Gastrocnemius medialis (tissue), 4 donors: Measurements from ENCODE around the gene MARCHF10.

ENCODE experiments used
- CTCF ChIP-seq, 5 experiments: fragments of 450-650 bp in 3 of 5; fragments of 200-600 bp in 2 of 5; sonication (generic) in 2 of 5; IDR thresholded peaks in 4 of 5; conservative IDR thresholded peaks in 1 of 5; 1 replicate in 4 of 5; 2 replicates in 1 of 5; pipeline ENCODE4 v1.5.1; 2016 to 2019; ENCODE audit warnings: antibody characterized with exemption in 5 of 5, mild to moderate bottlenecking in 3 of 5, moderate library complexity in 3 of 5
- POLR2A ChIP-seq, 2 donors: fragments of 450-650 bp; IDR thresholded peaks; one replicate each; pipeline ENCODE4 v1.6.1; 2017; ENCODE audit warnings: antibody characterized with exemption in 2 of 2, mild to moderate bottlenecking in 2 of 2, moderate library complexity in 2 of 2

GRCh38 chr17:62791767-62792446 lies 16.2 kb downstream of the MARCHF10 start:
- TF ChIP-seq CTCF (IDR thresholded peaks at IDR 0.05 in 4 of 5, conservative IDR thresholded peaks at IDR 0.05 in 1 of 5) (no peak), POLR2A (IDR thresholded peaks at IDR 0.05) (no peak)
